ENCODE data around the gene CDON. TPM values are rescaled to one million over a fixed set of nuclear protein-coding genes. Genes with fewer than 3 reads are reported as not detected.

Gene CDON
- total and polyA plus RNA-seq, 12 donors = 1.4 to 17.1 (median 8.9) TPM

GRCh38 chr11:126109941-126110731 is 47.5 kb upstream of the CDON start:
- TF ChIP-seq CTCF (IDR thresholded peaks at IDR 0.05) = no peak
- peak in 1 of 2 donors; percentile 43 for DNase-seq
- Histone ChIP-seq H3K4me1 (peaks cover 20 to 51% (median 39%) of the 10 kb centered on the region in 9 donors), H3K4me3 (no peak overlapping the region), H3K27ac (peak overlapping the region in 7 of 10 donors; percentile 9 to 86 (median 63)), H3K9me3 (no peaks in the 10 kb centered on the region), H3K27me3 (no peaks in the 10 kb centered on the region), H3K36me3 (no peaks in the 10 kb centered on the region)
- 71 to 72% methylated on average over 10 of the region's 10 CpGs for WGBS, 2 donors
- intact Hi-C loops (cut with DNase I) = loop anchor here in 5 of 10 donors (5.0 to 10.0 kb wide), 3 partner anchors 45 to 735 kb away; partner anchors contain the start of gene CDON (in 5 of the 5)
- ATAC-seq = peak in 2 of 8 donors; percentile 1 to 13

- Histone ChIP-seq H3K27ac (no peak overlapping the region), H3K36me3 (no peaks in the 10 kb centered on the region), H3K4me3 (no peak overlapping the region), H3K27me3 (no peaks in the 10 kb centered on the region), H3K9me3 (no peaks in the 10 kb centered on the region), H3K4me1 (peaks cover 1 to 27% (median 20%) of the 10 kb centered on the region in 9 donors)
- intact Hi-C loops (cut with DNase I) = no loop called here
- DNase-seq = no peak
- ATAC-seq = no peak
- no peak for TF ChIP-seq CTCF (IDR thresholded peaks at IDR 0.05)
- 78 to 79% methylated on average over 17 of the region's 17 CpGs for WGBS, 2 donors
Measured at GRCh38 chr11:126106594-126107328, 44.1 kb upstream of the CDON start.

- intact Hi-C loops (cut with DNase I) = no loop called here
- 85 to 93% methylated on average over 11 of the region's 11 CpGs for WGBS, 2 donors
- H3K27ac ChIP-seq = no peak overlapping the region
- no peak for TF ChIP-seq CTCF (IDR thresholded peaks at IDR 0.05)
- no peak overlapping the region for H3K4me3 ChIP-seq
- ATAC-seq = no peak
- DNase-seq = no peak
- no peaks in the 10 kb centered on the region for H3K27me3 ChIP-seq
- H3K9me3 ChIP-seq = no peaks in the 10 kb centered on the region
- H3K4me1 ChIP-seq = peaks cover 3 to 18% (median 13%) of the 10 kb centered on the region in 9 donors
- no peaks in the 10 kb centered on the region for H3K36me3 ChIP-seq
Measured at GRCh38 chr11:126105748-126106080, 43.0 kb upstream of the CDON start.

GRCh38 chr11:126105022-126105747 is 42.5 kb upstream of the CDON start:
- intact Hi-C loops (cut with DNase I) = no loop called here
- peaks cover 3 to 18% (median 11%) of the 10 kb centered on the region in 9 donors for H3K4me1 ChIP-seq
- 88 to 95% methylated on average over 14 of the region's 14 CpGs for WGBS, 2 donors
- ATAC-seq (no peak), DNase-seq (no peak)
- H3K9me3 ChIP-seq = no peaks in the 10 kb centered on the region
- TF ChIP-seq CTCF (IDR thresholded peaks at IDR 0.05) = no peak
- H3K36me3 ChIP-seq = no peaks in the 10 kb centered on the region
- H3K4me3 ChIP-seq = no peak overlapping the region
- H3K27ac ChIP-seq = no peak overlapping the region
- H3K27me3 ChIP-seq = no peaks in the 10 kb centered on the region

Measured in heart right ventricle (tissue), 16 donors.